Activated T-cell treated with anti-CD3 and anti-CD28 coated beads for 4 hours (primary cell): ENCODE results near the gene LAMA2.

Experiments
- DNase-seq: peaks from one replicate; pipeline ENCODE4 v3.0.0-alpha.2; 2020

Gene LAMA2

GRCh38 chr6:129280293-129280644, 397.3 kb downstream of the LAMA2 start:
- no peak for DNase-seq

DNA sequence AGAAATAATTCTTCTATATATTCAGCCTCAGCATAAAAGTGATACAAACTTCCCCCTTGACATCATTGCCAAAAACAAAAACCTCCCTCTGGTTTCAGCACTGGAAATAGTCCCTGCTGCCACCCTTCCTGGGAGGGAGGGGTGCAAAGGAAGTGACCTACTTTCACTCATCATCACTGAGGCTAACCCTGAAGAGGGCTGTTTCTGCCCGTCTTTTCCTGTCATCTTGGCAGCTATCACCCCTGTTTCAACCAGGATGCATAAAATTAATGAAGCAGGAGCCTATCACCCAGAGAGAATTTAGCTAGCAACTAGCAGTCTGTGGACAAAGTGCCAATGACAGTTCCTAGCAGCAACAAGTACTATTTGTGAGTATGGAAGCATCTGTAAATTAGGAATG, 397.8 kb downstream of the LAMA2 start:
- peak; percentile 19 for DNase-seq

DNA sequence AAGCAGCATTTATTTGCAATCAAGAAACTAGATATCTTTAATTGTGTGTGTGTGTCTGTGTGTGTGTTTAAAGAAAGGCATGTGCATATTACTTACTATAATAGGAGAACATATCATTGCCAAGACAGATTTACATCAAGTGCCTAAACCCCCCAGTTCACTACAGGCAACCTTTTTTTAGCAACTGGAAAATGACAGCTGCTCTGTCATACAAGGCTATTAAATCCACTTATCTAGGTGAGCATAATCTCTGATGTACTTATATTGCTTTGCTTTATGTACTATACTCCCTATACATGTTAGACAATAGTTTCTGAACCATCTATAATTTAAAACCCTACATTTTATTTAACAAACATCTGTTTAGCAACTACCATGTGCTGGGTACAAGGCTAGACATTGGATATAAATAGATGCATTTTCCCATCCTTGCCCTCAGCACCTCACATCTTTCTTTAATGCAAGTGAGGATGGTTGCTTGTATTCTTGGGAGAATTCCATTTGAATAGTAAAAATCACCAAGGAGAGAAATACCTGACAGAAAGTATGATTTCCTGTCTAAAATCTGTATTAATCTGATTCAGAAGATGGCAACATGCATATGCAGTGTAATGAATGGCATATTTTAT, 398.3 kb downstream of the LAMA2 start:
- no peak for DNase-seq

GRCh38 chr6:129282019-129282418, 399.1 kb downstream of the LAMA2 start:
- no peak for DNase-seq

DNA sequence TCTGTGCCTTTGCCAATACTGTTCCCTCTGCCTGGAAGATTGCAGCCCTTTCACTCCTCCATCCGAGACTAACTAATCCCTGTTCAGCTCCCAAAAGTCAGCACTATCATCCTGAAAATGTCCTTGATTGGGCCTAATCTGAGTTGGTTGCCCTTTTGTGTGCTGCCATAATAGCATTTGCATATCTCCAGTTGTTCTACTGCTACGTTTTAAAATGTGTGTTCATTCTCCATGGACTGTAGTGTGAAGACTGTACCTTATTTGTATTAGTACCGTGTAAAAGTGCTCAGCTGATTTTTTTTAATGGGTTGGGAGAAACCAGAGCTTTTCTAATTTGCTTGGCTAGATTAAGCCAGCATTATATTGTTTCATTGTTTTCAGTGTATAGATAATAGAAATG, 401.3 kb downstream of the LAMA2 start:
- no peak for DNase-seq

DNA sequence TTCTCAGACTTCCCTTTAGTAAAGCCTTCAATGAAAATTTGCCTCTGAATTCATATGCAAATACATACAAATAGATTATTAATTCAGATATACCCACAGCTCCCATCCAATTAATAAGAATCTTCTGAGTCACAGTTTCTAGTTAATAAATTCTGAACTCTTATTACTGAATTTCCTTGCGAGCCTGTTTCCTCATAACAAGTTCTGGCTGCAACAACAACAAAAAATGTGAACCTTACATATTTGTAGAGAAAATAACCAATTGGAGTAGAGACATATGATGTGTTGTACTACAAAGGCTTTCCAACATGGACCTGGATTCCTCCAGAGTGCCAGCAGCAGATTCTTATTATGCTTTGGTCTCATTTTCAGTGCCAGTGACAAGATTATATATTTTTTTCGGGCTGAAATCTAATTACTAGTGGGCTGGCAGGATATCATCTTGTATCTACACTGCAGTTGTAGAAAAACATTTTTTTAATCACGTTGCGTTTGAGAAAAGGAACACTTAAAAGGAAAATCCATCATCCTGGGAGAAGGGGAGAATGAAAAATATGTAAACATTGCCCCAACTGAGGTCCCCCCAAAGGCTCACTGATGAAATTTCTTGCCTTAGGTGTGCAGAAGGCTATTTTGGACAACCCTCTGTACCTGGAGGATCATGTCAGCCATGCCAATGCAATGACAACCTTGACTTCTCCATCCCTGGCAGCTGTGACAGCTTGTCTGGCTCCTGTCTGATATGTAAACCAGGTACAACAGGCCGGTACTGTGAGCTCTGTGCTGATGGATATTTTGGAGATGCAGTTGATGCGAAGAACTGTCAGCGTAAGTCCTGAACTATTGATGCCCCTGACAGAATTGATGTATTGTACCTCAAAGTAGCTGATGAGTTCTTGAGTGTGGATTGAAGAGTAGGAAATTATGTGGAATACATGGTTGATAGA, 404.6 kb downstream of the LAMA2 start:
- no peak for DNase-seq

DNA sequence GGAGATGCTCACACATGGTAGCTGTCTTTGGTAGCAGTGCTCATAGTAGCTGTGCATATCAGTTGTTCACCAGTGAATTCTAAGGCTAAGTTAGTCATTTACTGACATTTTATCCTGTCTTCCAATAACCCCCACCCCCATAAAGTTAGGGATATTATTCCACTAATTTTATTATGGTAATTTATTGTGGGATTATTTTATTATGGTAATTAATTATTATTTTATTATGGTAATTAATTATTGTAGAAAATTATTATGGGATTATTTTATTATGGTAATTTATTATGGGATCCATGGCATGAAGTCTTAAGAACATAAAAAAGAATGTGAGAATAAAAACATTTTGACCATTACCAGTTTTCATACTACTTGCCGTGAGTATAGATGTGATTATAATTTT, 406.5 kb downstream of the LAMA2 start:
- no peak for DNase-seq

GRCh38 chr6:129292836-129293235, 409.9 kb downstream of the LAMA2 start:
- DNase-seq: no peak

GRCh38 chr6:129297592-129297991, 414.7 kb downstream of the LAMA2 start:
- no peak for DNase-seq

GRCh38 chr6:129302671-129303070, 419.7 kb downstream of the LAMA2 start:
- no peak for DNase-seq

DNA sequence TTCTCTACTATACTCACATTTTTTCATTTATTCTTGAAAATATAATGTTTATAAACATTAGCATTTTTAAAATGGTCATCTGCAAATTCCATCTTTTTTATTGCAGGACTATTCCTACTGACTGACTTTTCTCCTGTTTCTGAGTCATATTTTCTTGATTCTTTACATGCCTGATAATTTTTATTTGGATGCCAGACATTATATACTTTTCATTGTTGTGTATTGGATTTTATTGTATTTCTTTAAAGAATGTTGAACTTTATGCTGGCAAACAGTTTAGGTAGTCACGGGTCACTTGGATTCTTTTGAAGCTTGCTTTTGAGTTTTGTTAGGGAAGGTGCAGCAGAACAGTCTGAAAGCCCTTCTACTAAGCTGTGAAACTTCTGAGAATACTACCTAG, 423.9 kb downstream of the LAMA2 start:
- DNase-seq: no peak

DNA sequence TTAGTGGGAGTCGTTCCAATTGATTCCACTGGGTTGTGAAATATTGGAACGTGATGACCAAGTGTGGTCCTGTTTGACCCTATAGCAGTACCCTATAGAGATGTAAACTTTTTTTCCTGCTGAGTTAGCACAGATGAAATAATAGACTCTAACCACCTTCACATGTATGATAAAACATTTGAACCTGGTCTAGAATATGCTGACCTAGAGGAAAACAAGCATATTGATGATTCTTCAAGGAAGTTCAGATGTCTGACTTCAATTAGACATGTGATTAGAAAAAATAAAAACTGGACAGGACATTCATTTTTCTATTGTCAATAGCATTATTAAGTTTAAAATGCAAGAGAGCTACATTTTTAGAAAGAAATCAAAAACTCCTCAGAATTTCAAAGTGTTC, 424.9 kb downstream of the LAMA2 start:
- DNase-seq: no peak

- DNase-seq: no peak
Observed at GRCh38 chr6:129309154-129309553, 426.2 kb downstream of the LAMA2 start.

- DNase-seq: no peak
Observed at GRCh38 chr6:129312880-129313279, 429.9 kb downstream of the LAMA2 start.

DNA sequence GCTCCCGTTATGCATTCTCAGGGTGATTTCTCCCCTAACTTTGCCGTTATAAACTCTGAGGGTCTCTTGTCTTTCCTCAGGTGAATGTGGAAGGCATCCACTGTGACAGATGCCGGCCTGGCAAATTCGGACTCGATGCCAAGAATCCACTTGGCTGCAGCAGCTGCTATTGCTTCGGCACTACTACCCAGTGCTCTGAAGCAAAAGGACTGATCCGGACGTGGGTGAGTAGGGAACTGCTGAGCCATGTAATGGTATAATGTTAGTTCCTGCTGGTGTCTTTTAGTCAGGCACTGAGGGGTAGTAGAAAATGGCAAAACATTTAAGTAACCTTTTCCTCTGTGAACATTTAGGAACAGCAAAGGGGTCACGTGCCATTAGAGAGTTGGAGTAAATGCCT, 431.6 kb downstream of the LAMA2 start:
- DNase-seq: no peak

DNA sequence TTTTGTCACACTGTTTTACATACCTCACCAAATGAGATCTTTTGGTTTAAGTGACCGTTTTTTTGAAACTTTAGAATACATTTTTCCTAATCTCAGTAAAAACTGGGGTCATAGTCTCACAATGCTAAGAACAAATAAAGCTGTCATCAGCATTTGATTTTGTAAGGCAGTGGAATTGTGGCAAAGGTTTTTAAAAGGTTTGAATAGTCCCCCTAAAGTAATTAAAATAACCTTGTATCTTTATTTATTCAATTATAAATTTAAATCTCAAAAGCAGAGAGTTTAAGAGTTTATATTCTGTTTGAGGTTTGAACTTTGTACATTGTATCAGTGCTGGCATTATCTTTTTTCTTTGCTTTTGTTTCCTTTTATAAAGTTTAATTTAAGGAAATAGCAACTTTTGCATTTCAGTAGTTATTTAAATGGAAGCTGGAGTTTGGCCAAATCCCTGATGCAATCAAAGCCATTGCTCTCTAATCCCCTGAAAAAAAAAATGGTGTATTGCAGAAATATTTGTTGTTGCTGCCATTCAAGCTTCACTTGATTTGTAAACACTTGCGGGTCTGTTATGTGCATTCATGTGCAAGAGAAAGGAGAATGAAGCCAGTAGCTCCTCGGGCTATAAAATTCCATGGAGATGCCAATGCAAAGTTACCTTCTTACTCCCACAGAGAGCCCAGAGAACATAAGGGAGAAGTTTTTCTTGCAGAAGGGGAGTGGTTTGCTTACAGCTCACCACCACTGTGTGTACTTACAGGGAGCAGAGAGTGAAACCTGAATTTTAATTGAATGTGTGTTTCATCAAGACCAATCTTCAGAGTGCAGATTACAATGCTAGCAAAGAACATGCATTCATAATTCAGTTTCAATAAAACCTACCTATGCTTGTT, 435.2 kb downstream of the LAMA2 start:
- DNase-seq: no peak

GRCh38 chr6:129320892-129321291, 438.0 kb downstream of the LAMA2 start:
- DNase-seq: no peak

DNA sequence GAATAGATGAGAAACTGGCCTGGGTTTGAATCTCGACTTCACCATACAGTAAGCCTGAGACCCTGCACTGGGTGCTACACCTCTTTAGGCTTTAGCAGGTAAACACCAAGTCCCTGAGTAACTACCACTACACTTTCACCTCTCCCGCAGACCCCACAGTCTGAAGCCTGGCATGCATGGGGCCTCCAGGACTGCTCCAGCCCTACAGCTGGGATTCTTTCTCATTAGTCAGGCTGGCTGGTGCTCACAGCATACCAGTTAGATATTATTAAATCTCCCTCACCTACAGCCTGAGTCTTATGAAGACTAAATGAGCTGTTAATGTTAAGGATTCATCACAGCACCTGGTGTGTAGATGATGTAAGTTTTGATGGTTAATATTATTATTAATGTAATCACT, 438.4 kb downstream of the LAMA2 start:
- DNase-seq: no peak

- no peak for DNase-seq
Observed at GRCh38 chr6:129324345-129324744, 441.4 kb downstream of the LAMA2 start.

DNA sequence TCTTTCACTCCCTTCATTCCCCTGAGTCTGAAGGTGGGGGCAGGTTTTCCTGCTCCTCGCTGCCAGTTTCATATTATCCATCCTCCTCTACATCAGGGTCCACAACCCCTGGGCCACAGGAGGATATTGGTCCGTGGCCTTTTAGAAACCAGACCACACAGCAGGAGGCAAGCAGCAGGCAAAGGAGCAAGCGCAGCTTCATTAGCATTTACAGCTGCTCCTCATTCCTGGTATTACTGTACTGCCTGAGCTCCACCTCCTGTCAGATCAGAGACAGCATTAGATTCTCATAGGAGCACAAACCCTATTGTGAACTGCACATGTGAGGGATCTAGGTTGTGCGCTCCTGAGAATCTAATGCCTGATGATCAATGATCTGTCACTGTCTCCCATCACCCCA, 446.7 kb downstream of the LAMA2 start:
- no peak for DNase-seq

DNA sequence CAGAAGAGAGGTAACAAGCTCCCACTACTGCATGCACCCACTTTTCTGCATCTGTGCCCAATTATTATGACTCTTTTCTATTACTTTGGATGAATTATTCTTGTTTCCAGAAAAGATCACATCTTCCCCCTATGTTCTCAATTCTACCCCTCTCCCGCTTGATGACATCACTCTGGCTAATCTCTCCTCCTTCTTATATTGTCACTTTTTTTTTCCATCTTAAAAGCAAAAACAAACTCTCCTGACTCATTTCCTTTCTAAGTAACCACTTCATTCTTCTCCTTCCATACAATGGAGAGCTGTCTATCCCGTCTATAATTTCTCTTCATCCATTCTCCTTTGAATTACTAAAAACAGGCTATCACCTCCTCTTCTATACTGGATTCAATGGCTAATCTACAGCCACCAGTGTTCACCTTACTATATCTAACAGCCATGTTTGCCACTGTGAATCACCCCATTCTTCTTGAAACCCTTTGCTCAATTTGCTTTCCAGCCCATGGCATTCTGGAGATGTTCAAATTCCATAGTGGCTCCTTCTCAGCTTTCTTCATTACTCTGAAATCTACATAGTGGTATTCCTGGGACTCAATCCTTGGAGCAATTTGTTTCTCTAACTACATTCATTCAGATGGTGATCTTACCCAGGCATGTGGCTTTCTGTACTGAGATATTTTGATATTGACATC, 448.7 kb downstream of the LAMA2 start:
- no peak for DNase-seq

GRCh38 chr6:129335792-129336191, 452.9 kb downstream of the LAMA2 start:
- DNase-seq: no peak

DNA sequence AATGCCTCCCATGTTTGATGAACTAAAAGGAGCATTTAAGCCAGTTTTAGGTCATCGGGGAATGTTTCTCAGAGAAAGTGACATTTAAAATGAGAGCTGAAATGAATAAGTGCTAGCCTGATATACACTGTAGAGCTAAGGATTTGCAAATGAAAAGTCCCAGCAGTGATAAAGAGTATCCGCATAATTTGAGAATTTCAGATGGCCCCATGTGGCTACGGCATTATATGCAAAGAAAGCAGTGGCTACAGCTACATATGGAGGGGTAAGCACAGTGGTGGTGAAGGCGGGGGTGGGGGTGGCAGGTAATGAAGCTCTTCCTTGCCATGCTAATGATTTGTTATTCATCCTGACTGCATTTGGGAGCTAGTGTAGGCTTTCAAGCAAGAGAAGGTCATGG, 455.7 kb downstream of the LAMA2 start:
- DNase-seq: no peak
